SIG-M5 (cell line): ENCODE results near the gene TSTD2.
"Not testable (repeated sequence)": the region's sequence is repeated elsewhere in the genome, so short reads cannot be mapped to it uniquely, and the experiment has no call there.

Experiments used
- DNase-seq: peaks from one replicate; lab custom pipeline; 2025; lab: John Stamatoyannopoulos, UW

The TSTD2 gene

DNA sequence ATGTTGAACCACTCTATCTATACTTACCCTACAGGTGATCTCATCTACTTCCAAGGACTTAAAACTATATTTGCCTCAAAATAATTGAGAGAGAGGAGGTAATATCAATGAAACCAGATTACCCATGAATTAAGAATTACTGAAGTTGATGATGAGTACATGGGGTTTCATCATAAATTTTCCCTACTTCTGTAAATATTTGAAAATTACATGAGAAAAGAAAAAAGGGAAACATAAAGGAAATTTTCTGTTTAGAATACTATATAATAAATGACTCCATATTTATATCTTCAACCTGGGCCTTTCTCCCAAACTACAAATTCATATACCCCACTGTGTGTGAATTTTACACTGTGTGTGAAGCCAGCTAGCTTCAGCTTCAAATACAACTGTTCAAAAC is 2.6 kb downstream of the TSTD2 start:
- DNase-seq, result no peak

DNA sequence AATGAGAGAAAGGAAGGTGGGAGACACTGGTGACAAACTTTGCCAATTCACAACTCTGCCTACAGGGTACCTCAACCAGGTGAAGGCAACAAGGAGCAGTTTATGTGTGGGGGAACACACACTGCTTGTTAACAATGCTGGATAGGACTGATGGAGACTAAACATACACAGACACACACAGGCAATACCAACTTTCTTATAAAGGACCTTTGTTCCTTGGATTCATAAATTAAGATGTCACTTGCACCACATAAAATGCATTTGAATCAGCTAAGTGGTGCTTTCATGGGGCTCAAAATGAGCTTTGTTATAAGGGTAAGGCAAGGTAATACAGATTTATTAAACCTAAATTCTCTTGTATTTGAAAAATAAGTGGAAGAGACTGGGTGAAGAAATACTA is 4.0 kb downstream of the TSTD2 start:
- no peak for DNase-seq

DNA sequence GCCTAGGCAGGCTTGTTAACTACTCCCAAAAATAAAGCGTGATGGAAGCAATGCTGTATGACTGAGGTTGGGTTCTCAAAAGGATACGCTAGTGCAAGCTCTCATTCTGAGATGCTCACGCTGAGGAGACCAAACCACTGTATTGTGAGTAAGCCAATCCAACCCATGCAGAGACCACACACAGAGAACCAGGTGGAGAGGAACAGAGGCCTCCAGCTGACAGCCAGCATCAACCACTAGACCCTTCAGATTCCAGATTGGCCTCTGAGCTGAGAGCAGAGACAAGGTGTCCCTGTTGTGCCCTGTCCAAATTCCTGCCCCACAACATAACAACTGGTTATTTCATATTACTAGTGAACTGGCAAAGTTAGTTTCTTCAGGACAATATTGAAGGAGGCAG is 4.5 kb downstream of the TSTD2 start:
- DNase-seq, result no peak

DNA sequence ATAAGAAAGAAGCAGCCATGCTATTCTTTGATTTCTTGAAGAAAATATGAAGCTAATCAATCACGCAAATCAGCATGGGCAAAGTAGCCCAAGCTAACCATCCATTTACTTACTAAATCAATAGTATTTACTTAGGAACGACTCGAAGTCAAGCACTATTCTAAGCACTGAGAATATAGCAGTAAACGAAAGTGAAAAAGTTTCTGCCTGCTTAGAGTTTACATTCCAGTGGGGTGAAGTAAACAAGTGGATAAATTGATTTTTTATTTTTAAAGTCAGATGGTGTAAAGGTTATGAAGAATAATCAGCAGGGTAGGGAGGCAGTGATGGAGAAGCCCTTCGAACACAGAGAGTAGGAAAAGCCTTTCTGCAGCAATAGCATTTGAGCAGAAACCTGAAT is 5.5 kb downstream of the TSTD2 start:
- no peak for DNase-seq

DNA sequence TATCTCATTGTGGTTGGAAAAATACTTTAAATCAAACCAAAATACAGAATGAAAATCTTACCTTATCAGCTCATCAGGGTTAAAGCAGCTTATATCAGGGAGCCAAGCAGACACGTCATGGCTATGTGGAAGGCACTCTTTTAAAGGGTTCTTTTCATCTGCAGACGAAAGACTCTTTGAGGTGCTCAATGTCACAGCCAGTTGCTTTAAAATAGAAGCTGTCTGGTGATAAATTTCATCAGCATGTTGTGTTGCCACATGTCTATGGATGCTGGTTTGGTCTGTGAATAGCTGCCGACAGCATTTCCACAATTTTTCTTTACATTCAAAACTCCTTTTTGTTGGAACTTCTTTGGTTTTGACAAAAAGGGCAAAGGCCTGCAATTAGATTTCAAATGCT is 7.5 kb downstream of the TSTD2 start:
- DNase-seq, result no peak

DNA sequence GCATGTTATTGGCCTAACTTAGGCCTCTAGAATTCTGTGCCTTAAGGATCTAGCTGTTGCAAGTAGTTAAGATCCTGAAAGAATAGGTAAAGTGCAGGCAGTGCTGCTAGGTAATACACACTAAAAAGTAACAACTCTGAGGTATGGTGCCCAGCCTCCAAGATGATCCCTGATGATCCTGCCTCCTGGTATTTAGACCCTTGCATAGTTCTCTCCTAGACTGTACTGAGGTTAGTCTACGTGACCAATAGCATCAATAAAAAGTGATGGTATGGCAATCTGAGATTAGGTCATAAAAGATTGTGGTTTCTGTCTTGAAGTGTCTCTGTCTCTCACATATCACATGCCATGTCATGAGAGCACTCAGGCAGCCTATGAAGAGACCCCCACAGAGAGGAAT is 9.2 kb downstream of the TSTD2 start:
- DNase-seq, result no peak

DNA sequence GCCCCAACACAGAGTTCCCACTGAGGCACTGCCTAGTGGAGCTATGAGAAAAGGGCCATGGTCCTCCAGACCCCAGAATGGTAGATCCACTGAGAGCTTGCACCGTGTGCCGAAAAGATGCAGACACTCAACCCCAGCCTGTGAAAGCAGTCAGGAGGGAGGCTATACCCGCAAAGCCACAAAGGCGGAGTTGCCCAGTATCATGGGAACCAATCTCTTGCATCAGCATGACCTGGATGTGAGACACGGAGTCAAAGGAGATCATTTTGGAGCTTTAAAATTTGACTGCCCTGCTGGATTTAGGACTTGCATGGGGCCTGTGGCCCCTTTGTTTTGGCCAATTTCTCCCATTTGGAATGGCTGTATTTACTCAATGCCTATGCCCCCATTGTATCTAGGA is 10.7 kb downstream of the TSTD2 start:
- DNase-seq, result not testable (repeated sequence)

DNA sequence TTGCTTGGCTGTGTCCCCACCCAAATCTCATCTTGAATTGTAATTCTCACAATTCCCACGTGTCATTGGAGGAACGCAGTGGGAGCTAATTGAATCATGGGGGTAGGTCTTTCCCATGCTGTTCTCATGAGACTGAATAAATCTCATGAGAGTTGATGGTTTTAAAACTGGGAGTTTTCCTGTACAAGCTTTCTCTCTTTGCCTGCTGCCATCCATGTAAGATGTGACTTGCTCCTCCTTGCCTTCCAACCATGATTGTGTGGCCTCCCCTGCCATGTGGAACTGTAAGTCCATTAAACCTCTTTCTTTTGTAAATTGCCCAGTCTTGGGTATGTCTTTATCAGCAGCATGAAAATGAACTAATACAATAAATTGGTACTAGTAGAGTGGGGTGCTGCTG is 13.1 kb downstream of the TSTD2 start:
- DNase-seq, result not testable (repeated sequence)

DNA sequence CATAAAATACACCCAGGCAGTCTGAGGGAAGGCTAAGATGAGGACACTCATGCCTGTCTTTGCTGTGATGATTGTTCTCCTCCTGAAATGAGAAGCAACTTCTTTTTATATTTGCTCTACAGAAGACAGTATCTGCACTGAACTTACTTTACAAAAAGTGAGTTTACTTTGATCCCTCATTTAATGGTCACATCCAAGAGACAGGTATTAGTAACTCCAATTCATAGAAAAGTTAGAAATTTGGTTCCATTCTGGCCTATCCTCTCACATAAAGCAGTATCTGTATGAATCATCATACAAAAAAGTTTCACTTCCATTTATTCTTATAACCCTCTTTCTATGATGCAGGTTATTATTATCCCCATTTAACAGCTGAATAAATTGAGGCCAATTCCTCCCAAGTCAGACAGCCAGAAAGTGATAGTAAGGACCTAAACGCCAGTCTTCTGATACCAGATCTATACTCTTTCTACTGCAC is 15.2 kb downstream of the TSTD2 start:
- no peak for DNase-seq

DNA sequence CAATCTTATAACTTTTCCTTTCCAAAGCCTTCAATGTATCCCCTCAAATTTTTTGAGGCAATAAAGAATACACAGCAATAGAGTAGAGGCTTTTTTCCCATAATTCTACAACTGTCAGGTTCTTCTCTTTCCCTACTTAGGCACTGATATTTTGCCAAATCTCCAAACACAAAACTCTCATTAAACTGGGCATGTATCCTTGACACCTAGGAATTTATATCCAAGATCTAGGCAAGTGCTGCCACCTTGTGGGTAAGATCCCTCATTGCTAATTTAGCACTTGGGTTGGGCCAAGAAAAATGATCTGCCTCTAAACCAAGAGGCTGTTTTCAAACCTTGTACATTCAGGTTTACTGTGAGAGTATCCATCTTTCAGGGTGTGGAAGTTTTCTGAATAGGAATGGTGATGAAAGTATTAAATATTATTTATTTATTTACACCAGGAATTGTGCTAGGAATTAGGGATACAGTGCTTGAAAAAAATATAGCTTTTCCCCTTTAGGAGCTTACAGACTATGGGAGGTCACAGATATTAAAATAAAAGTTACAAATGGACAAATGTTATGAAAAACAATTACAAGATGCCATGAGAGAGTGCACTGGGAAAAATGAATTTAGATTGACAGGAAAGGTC is 17.6 kb downstream of the TSTD2 start:
- DNase-seq, result no peak

DNA sequence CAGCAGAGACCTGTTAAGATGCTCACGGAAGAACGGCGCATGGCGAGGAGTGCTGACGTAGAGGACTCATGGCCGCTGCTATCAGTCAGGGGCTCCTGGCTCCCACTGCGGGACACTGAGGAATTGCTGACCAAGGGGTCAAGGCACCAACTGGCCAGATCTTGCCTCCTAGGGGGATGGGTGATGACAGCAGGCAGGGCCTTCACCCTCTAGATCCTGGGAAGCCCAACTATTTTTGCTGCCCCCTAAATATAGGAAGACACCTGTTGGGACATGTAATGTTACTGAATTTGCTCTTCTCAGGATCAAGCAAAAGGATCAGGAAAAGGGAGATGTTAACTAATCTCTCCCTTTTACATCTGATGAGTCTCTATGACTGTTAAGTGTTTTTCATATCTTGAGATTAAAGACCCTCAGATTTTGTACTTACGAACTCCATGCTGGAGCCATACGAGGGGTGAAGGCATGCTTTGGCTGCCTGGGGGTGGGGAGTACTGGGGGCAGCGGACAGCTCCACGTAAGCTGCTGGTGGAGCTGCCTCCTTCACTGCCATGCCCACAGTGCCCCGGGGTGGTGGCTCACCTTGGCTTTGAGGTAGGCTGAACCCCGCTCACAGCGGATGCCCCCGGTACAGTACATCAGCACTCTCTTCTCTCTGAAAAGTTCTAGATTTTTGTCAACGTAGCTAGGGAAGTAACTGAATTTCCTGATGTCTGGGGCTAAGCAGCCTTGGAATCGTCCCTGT is 28.1 kb downstream of the TSTD2 start:
- no peak for DNase-seq

DNA sequence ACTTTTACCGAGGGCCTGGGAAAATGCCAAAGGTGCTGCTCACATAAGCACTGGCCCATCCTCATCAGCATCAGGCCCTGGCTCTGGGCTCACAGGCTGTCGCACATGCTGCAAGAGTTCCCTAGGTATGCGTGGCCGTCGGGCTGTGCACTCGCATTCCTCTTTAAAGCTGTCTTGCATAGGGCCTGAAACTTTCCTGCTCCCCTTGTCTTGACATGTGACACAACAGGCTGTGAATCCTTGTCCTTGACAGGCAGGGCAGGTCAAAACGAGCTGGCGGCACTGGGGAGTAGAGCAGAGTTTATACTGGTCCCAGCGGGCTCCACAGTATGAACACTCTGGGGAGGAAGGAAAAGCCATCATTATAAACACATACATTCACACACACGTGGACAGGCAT is 30.7 kb downstream of the TSTD2 start:
- DNase-seq, result no peak

DNA sequence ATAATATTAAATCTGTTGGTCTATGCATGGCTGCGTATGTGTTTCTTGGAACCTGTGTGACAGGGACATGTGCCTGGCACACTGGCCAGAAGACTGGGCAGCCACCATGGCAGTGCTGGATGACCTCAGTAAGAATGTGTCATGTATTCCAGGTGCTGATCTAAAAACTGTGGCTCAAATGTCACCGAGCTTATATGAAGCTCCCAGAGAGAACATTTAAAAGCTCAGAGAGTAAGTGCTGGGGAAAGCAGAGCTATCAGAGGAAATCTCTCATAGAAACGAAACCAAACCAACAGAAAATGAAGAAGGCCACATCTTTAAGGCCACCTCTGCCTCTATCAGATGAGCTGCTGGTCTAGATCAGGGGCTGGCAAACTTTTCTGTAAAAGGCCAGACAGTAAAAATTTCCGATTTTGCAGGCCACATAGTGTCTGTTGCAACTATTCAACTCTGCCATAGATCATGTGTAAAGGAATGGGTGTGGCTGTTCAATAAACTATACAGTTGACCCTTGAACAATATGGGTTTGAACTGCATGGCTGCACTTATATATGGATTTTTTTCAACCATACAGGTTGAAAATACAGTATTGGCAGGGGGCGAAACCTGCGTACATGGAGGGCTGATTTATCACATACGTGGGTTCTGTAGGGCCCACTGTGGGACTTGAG is 31.8 kb downstream of the TSTD2 start:
- no peak for DNase-seq

DNA sequence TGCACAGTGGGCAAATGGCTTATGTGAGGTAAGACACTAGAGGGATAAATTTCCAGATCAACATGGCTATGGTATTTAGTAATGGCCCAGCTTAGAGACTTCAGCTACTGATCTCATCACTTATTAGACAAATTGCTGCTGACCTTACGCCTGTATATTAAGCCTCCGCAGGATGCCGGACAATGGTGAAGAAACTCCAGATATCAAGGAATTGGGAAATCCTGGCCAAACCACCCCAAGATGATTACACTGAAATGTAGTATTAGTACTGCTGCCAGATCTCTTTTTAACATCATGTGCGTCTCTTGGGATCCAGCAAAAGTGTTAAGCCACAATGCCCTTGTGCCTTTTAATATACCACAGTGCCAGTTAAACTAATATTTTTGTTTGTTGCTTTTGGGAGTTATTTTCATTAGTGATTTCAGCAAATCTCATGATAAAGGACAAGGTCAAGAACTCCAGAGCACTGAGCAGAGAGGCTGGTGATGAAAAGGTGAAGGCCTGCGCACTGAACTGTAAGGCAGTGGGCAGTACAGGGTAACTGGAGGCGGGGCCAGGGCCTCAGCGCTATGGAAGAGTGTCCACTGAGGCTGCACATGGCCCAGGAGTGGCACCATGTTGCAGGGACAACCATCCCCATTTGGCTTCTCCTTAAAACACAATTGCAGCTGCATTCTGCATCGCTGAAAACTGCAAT is 32.5 kb downstream of the TSTD2 start:
- DNase-seq, result no peak

DNA sequence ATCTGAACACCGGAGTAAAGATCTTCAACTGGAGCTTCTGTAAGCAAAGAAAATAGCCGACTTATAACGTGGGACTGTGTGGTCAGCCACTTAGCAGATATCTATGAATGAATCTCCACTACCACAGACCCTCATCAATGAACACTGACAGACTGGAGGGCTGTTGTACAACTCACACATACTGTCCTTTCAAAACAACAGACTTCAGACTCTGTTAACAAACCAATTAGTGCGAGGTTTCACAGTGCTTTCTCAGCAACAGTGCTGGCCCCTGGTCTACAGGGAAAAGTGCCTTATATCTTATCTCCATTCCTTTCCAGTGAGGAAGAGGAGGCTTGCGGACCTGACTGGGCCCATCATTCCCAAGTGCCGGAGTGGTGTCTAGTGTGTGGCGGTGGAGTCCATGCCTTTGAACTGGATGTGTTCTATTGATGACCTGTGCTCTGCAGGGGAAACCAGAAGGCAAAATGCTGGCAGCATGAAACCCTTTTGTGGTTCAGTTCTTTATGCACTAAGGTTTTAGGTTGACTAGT is 33.8 kb downstream of the TSTD2 start:
- no peak for DNase-seq

DNA sequence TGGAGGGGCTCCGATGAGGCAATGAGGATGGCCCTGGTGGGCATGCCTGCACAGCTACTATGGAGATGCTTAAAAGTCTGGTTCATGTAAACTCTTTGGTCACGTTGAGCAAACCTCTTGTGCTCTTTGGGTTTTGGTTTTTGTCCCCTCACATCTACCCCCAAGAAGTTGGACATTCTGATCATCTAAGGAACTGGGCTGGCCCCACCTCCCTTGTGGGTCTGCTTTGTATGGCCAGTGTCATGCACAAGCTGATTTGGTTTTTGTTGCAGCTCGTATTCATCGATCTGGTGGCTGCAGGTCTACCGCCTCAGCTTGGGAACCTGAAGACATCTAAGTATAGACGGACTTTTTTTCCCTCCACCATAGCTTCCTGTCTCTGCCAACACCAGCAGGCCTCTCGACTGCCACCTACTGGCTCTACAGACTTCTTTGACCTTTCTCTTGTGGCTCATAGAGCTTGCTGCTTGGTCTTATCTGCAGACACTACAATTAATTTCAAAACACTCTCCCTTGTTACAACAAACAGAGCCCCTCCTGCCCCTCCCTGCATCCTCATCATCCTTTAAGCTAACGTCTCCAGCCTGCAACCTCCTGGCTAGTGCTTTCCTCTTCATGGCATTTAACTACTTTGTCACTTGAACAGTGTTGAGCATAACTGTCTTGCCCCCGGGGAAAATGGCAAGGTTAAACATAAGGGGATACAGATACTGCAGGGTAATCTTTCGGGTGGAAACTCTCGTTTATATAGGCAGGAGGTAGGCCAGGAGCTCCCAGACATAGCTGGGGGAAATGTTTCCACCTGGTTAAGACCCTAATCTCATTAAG is 34.5 kb downstream of the TSTD2 start:
- no peak for DNase-seq

DNA sequence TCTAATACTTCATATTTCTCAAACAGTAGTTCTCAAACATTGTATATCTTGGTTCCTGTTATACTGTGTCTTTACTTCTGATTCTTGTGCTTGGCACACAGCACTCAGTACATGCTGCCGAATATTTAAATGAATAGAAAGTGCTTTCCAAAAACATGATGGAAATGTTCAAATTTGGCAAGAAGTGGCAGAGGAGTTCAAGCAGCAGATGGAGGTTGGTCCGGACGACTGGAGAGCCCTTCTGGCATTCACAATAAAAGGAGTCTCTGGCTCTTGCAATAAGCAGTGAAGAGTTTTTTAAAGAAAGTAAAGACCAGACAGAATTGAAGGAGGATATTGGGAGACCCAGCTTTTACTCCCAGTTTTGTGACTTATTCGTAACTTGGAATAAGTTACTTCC is 36.3 kb downstream of the TSTD2 start:
- no peak for DNase-seq

DNA sequence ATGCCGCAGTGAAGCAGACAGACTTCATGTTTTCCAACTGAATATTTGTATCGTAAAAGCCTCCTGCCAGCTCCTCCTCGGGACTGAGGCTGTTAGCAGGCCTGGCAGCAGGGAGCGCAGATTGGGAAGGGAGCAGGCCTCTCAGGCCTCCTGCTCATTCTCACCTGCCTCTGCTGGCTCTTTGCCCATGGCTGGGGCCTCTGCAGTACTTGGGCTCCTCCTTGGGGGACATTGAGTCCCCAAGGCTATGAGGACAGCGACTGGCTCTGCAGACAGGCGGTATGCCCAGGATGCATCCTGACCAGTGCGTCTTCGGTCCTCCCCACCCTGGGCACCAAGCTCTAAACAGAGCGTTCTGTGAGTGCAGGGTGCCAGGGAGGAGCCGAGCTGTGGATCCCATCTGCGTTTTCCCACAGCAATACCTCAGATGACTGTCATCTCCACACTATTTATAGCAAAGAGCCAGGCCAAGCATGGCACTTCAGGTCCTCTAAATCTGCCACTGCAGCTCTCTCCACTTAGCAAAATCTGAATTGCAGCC is 38.7 kb downstream of the TSTD2 start:
- no peak for DNase-seq

DNA sequence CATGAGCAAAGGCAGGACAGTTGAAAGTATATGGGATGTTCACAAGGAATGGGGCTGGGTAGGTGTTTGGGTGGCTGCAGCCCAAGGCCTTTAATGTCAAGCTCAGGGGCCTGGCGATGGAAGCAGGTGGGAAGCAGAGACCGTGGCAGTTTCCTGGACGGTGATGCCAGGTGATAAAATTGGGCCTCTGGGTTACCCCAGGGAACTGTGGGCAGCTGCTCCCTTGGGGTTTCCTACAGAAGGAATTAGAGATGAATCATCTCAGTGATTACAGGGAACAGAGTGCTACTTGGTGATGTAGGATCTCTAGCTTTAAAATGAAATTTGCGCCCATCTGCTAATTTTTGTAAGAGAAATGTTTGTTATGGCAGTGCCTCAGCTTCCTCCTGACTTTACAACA is 39.2 kb downstream of the TSTD2 start:
- DNase-seq, result no peak

DNA sequence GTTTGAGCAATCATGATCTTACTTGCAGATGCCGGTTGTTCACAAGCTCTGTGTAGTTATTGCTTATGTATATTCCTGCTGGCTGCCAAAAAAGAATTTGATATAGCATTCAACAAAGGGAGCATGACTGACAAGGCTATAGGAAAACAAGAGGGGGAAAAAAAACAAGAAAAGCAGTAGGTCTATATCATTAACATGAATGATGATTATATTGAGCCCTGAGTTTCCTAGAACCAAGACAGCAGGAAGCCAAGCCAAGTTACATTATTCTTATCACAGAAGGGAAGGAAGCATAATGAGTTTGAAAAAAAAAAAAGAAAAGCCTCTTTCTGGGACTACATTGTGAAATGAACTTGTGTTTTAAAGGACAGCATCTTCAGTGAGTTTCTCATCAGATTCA is 41.0 kb downstream of the TSTD2 start:
- no peak for DNase-seq

DNA sequence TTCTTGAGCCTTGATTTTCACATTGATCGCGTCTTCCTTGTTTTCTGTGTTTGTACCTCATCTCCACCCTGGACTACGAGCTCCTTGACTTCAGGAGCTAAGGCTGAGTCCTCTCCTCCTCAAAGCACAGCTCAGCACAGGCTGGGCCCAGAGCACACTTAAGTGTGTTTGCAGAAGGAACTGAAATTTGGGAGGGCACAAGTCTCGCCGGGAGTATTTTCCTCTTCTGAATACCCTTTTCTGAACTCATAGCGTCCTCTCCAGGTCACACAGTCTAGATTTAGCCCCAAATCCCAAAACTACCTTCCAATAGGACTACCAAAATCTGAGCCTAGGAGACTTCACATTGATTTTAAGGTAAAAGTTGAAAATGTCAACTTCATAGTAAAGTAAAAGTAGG is 41.6 kb downstream of the TSTD2 start:
- DNase-seq, result no peak
